ENCODE measurements around the gene DNAH10. TPM values are rescaled to one million over a fixed set of nuclear protein-coding genes. Genes with fewer than 3 reads are reported as not detected.

The DNAH10 gene
- total and polyA plus RNA-seq, 2 experiments from 2014 or later = 0.11 to 0.44 TPM

DNA sequence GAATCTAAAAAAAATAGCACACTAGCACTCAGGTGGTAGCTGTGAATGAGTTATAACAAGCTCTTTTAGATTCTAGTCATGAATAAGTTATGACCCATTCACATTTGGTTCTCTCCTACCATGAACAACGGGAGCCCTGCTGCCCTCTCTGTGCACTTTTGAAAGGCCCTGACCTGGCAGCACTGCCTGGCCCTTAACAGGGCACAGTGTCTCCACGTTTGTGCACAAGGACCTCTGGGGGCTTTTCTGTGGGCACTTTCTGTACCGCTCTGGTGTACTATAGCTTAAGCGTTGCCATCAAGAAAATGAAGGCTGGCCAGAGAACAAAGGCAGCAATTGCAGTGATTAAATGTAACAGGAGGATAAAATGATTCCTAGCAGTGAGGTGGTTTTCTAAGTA is 189.4 kb downstream of the DNAH10 start:
- Histone ChIP-seq H4K20me1 (ENCODE audit: insufficient read depth) (no peaks in the 10 kb centered on the region), H3F3A (ENCODE audit: insufficient read depth) (no peaks in the 10 kb centered on the region), H3K9me3 (ENCODE audit: low read depth) (no peaks in the 10 kb centered on the region), H3K4me2 (ENCODE audit: unreplicated experiment) (no peak overlapping the region), H3K27me3 (replicated peaks; ENCODE audit: insufficient read depth) (no peaks in the 10 kb centered on the region), H3K9ac (no peak overlapping the region), H3K27ac (no peak overlapping the region), H3K9me2 (ENCODE audit: insufficient read depth) (no peaks in the 10 kb centered on the region), H3K79me2 (ENCODE audit: insufficient read depth) (peaks cover 32% of the 10 kb centered on the region; the same call in 1 of the 2 replicates), H3K4me3 (no peak overlapping the region), H2AFZ (no peak overlapping the region), H3K36me3 (ENCODE audit: low read depth) (no peaks in the 10 kb centered on the region), H3K4me1 (ENCODE audit: insufficient read depth) (no peaks in the 10 kb centered on the region)
- in situ Hi-C loops (cut with MboI) = no loop called here
- 79 to 80% methylated on average over 4 of the region's 4 CpGs for WGBS, 2 experiments (ENCODE audit: low coverage in 1 of 2, low lambda C conversion rate in 2 of 2, missing lambda C conversion rate in 2 of 2)
- no peak for TF ChIP-seq EZH2 (IDR thresholded peaks at IDR 0.05; ENCODE audit: insufficient read depth, poor library complexity, severe bottlenecking)
- no peak for TF ChIP-seq EZH2phosphoT487 (IDR thresholded peaks at IDR 0.05; ENCODE audit: insufficient read depth, low read depth)
- DNase-seq = no peak

DNA sequence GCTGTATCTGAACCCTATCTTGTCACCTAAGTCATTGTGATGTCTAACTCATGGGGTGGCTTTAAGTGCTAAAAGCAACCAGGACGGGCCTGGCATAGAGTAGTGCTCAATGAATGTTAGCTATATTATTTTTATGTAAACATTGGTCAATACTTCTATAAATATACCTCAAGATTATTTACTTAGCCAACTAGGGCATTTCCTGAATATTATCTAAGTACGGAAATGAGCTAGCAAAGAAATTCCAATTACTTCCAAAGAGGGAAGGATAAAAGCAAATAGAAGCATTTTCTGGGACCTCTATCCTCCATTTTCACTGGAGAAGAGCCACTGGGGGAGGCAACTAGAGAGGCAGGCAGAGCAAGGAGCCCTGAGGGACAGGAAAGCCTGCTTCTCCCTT is 189.9 kb downstream of the DNAH10 start:
- Histone ChIP-seq H3K36me3 (ENCODE audit: low read depth) (no peaks in the 10 kb centered on the region), H3K27ac (no peak overlapping the region), H3K4me2 (ENCODE audit: unreplicated experiment) (no peak overlapping the region), H4K20me1 (ENCODE audit: insufficient read depth) (no peaks in the 10 kb centered on the region), H3F3A (ENCODE audit: insufficient read depth) (no peaks in the 10 kb centered on the region), H3K4me1 (ENCODE audit: insufficient read depth) (no peaks in the 10 kb centered on the region), H3K4me3 (no peak overlapping the region), H3K27me3 (replicated peaks; ENCODE audit: insufficient read depth) (no peaks in the 10 kb centered on the region), H3K9me3 (ENCODE audit: low read depth) (no peaks in the 10 kb centered on the region), H3K79me2 (ENCODE audit: insufficient read depth) (peaks cover 32% of the 10 kb centered on the region; the same call in 1 of the 2 replicates), H3K9ac (no peak overlapping the region), H2AFZ (no peak overlapping the region), H3K9me2 (ENCODE audit: insufficient read depth) (no peaks in the 10 kb centered on the region)
- in situ Hi-C loops (cut with MboI) = no loop called here
- WGBS, 2 experiments (ENCODE audit: low coverage in 1 of 2, low lambda C conversion rate in 2 of 2, missing lambda C conversion rate in 2 of 2) = 91 to 96% methylated on average over 2 of the region's 2 CpGs
- TF ChIP-seq EZH2phosphoT487 (IDR thresholded peaks at IDR 0.05; ENCODE audit: insufficient read depth, low read depth) = no peak
- TF ChIP-seq EZH2 (IDR thresholded peaks at IDR 0.05; ENCODE audit: insufficient read depth, poor library complexity, severe bottlenecking) = no peak
- DNase-seq = no peak

DNA sequence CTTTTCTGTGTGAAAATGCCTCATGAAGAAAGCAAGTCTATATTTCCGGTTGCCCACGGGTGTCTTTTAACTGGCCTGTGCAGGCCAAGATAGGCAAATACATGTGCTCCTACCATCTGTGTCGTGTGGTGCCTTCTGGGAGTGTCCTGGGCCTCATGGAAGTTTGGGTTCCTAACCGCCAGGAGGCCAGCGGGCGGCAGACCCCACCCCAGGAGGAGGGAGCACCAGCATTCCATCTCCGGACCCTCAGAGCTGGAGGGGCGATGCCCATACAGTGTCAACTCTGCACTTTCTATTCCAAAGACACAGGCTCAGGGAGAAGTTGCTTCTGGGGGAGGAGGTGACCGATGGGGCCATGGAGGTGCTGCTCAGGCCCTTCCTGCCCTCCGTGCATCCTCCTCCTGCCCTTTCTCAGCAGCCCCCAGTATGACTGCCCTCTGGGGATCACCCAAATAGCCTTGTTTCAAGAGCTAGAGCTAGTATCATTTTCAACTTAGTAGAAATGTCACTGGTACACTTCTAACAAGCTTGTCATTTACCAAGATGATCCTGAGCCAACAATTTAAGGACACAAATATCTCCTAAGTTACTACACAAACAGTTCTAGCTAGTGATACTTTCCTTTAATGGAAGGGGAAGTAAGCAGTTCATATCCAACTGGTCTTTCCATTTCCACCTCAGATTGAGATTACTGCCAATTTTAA is 192.7 kb downstream of the DNAH10 start:
- Histone ChIP-seq H3K9me3 (ENCODE audit: low read depth) (no peaks in the 10 kb centered on the region), H2AFZ (no peak overlapping the region), H3K79me2 (ENCODE audit: insufficient read depth) (peaks cover 28% of the 10 kb centered on the region; the same call in 1 of the 2 replicates), H3K9ac (no peak overlapping the region), H3K36me3 (ENCODE audit: low read depth) (no peaks in the 10 kb centered on the region), H3K27ac (no peak overlapping the region), H3K4me3 (no peak overlapping the region), H3F3A (ENCODE audit: insufficient read depth) (no peaks in the 10 kb centered on the region), H3K4me1 (ENCODE audit: insufficient read depth) (no peaks in the 10 kb centered on the region), H3K27me3 (replicated peaks; ENCODE audit: insufficient read depth) (no peaks in the 10 kb centered on the region), H3K9me2 (ENCODE audit: insufficient read depth) (no peaks in the 10 kb centered on the region), H3K4me2 (ENCODE audit: unreplicated experiment) (no peak overlapping the region), H4K20me1 (ENCODE audit: insufficient read depth) (no peaks in the 10 kb centered on the region)
- in situ Hi-C loops (cut with MboI) = no loop called here
- no peak for DNase-seq
- no peak for TF ChIP-seq EZH2 (IDR thresholded peaks at IDR 0.05; ENCODE audit: insufficient read depth, poor library complexity, severe bottlenecking)
- TF ChIP-seq EZH2phosphoT487 (IDR thresholded peaks at IDR 0.05; ENCODE audit: insufficient read depth, low read depth) = no peak
- 89% methylated on average over 10 of the region's 10 CpGs for WGBS, 2 experiments (ENCODE audit: low coverage in 1 of 2, low lambda C conversion rate in 2 of 2, missing lambda C conversion rate in 2 of 2)

DNA sequence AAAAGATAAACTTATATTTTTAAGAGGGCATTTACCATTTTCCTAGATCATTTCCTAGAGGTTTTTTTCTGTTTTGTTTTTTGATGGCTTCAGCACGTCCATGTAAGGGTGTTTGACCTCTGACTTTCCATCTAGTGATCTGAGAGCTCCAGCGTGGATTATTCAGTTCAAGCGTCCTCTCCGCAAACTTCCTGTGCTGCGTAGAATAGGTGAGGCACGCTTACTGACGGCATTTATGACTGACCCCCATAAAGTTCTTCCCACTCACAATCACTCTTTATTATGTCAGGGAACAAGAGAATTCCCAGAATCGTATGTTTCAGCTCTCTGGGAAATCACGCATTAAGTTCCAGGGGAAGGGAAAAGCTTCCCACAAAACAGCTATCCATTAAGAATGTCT is 194.1 kb downstream of the DNAH10 start:
- H3K4me3 ChIP-seq = no peak overlapping the region
- no peaks in the 10 kb centered on the region for H3K27me3 ChIP-seq (replicated peaks; ENCODE audit: insufficient read depth)
- no peak overlapping the region for H3K27ac ChIP-seq
- no peak for TF ChIP-seq EZH2 (IDR thresholded peaks at IDR 0.05; ENCODE audit: insufficient read depth, poor library complexity, severe bottlenecking)
- TF ChIP-seq EZH2phosphoT487 (IDR thresholded peaks at IDR 0.05; ENCODE audit: insufficient read depth, low read depth) = no peak
- no peaks in the 10 kb centered on the region for H3K4me1 ChIP-seq (ENCODE audit: insufficient read depth)
- no peak overlapping the region for H2AFZ ChIP-seq
- no peaks in the 10 kb centered on the region for H3K36me3 ChIP-seq (ENCODE audit: low read depth)
- H3K9me3 ChIP-seq (ENCODE audit: low read depth) = no peaks in the 10 kb centered on the region
- WGBS, 2 experiments (ENCODE audit: low coverage in 1 of 2, low lambda C conversion rate in 2 of 2, missing lambda C conversion rate in 2 of 2) = 90 to 93% methylated on average over 9 of the region's 9 CpGs
- no peaks in the 10 kb centered on the region for H3K9me2 ChIP-seq (ENCODE audit: insufficient read depth)
- no peaks in the 10 kb centered on the region for H4K20me1 ChIP-seq (ENCODE audit: insufficient read depth)
- no peak overlapping the region for H3K9ac ChIP-seq
- H3K4me2 ChIP-seq (ENCODE audit: unreplicated experiment) = no peak overlapping the region
- H3K79me2 ChIP-seq (ENCODE audit: insufficient read depth) = peaks cover 26% of the 10 kb centered on the region
- in situ Hi-C loops (cut with MboI) = no loop called here
- H3F3A ChIP-seq (ENCODE audit: insufficient read depth) = no peaks in the 10 kb centered on the region
- no peak for DNase-seq
